ENCODE data around the gene RAB3A. TPM values are rescaled to one million over a fixed set of nuclear protein-coding genes. Genes with fewer than 3 reads are reported as not detected.

RAB3A gene
- total and polyA plus RNA-seq, 5 experiments from 2014 or later: 1.3 to 3.8 (median 2.3) TPM

DNA sequence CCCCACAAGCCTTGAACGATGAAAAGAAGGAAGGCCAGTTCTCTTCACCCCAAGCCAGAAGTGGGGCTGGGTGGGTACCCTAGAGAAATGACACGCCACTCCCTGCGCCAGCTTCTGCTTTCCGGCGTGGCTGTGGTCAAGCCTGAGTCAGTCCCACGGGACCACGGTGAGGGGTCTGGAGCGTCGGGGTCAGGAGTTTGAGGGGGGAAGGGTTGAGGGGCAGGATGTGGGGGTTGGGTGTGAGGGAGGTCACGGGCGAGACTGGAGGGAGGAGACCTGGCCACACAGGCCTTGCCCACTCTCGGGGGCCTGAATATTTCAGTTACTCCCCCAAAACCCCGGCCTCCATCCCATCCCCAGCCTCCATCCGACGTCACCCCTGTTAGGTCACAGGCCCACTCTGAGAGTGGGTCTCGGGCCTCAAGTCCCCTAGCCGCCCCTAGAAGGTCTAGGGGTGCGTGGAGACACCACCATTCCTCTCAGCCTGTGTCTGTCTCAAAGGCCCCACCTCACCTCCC lies 30.7 kb downstream of the RAB3A start:
- no peak for ATAC-seq
- Mint-ChIP-seq H3K27me3 (no peaks in the 10 kb centered on the region), H3K4me1 (peaks cover 4 to 58% (median 16%) of the 10 kb centered on the region in 4 donors), H3K9me3 (no peaks in the 10 kb centered on the region), H3K4me3 (peak overlapping the region; percentile 70 to 93 (median 89)), H3K27ac (peak overlapping the region in 9 of 10 donors; percentile 47 to 91 (median 76)), H3K36me3 (peaks cover 0 to 14% (median 2%) of the 10 kb centered on the region in 3 donors)
- peak in 2 of 10 donors; percentile 41 to 67 for DNase-seq
- POLR2A ChIA-PET: no interaction called here

GRCh38 chr19:18172331-18173053 lies 31.4 kb downstream of the RAB3A start:
- ATAC-seq (no peak), DNase-seq (no peak)
- Mint-ChIP-seq H3K9me3 (no peaks in the 10 kb centered on the region), H3K36me3 (peaks cover 0 to 20% (median 3%) of the 10 kb centered on the region in 3 donors), H3K4me3 (peak overlapping the region in 9 of 10 donors; percentile 12 to 91 (median 51)), H3K4me1 (peaks cover 5 to 60% (median 17%) of the 10 kb centered on the region in 4 donors), H3K27ac (peak overlapping the region in 6 of 10 donors; percentile 14 to 76 (median 64)), H3K27me3 (no peaks in the 10 kb centered on the region)
- POLR2A ChIA-PET: interaction anchor here (0.5 kb wide), 1 partner anchor 15 kb away, joined by 5 read pairs; no protein-coding TSS in a partner anchor

DNA sequence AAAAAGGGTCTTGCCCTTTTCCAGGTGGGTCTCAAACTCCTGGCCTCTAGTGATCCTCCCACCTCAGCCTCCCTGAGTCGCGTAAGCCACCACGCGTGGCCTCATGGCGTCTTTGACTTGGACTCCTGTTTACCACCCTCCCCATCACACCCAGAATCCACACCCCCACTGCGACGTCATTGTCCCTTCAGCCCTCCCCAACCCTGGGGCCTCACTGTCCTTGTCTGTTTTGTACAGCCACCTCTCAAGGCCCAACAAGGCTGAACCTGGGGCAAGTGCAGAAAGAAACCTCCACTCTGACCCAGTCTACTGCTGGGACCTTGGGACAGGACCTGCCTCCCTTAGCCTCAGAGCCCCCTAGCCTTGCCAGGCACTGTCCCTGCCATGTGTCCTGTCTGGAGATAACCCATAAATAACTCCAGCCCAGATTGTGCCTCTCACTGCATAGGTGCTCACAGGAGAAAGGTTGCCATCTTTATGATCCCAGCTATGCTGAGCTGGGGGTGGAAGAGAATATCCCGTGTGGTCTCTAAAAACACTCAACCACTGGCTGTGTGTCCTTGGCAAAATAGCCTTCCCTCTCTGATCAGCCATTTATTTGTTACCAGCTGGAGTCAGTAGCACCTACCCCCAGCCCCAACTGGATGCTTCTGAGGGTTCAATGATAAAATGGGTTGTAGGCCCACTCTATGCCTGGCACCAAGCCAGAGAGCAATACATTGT lies 32.1 kb downstream of the RAB3A start:
- H3K27ac Mint-ChIP-seq: peak overlapping the region in 5 of 10 donors; percentile 43 to 82 (median 52)
- H3K4me3 Mint-ChIP-seq: peak overlapping the region in 1 of 10 donors; percentile 50
- no peaks in the 10 kb centered on the region for H3K9me3 Mint-ChIP-seq

DNA sequence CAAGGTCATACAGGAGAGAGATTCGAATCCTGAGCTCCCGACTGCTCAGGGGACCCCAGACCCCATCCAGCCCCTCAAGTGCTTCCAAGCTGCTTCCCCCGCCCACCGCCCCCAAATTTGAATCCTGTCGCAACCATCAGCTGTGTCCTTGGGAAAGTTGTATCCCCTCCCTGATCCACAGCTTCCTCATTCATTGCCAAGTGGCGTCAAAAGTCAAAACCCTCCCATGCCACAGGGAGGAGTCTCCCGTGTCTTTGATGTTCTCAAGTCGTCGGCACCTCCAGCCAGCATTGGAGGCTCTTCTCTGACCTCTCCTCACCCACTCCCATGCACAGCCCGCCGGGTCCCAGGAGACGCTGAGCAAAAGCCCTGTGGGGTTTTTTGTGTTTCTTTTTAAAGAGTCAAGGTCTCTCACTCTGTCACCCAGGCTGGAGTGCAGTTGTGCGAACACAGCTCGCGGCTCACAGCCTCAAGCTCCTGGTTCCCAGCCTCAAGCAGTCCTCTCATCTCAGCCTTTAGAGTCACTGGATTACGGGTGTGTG lies 33.1 kb downstream of the RAB3A start:
- Mint-ChIP-seq H3K36me3 (peaks cover 0 to 36% (median 6%) of the 10 kb centered on the region in 3 donors), H3K4me3 (peak overlapping the region in 2 of 10 donors; percentile 20 to 73), H3K27ac (peak overlapping the region in 6 of 10 donors; percentile 35 to 82 (median 52)), H3K4me1 (peaks cover 5 to 50% (median 17%) of the 10 kb centered on the region in 4 donors), H3K9me3 (no peaks in the 10 kb centered on the region), H3K27me3 (no peaks in the 10 kb centered on the region)
- no peak for DNase-seq
- ATAC-seq: no peak
- POLR2A ChIA-PET: interaction anchor here (0.7 to 1.1 kb wide), 4 partner anchors 21 to 155 kb away, joined by 3 to 8 read pairs (median 4); no protein-coding TSS in a partner anchor

More for the DNA sequence above, 32.1 kb downstream of the RAB3A start:
- ATAC-seq (no peak), DNase-seq (peak in 1 of 10 donors; percentile 60)
- no peaks in the 10 kb centered on the region for H3K27me3 Mint-ChIP-seq
- H3K36me3 Mint-ChIP-seq: peaks cover 0 to 27% (median 6%) of the 10 kb centered on the region in 3 donors
- POLR2A ChIA-PET: interaction anchor here (0.5 to 1.1 kb wide), 4 partner anchors 14 to 154 kb away, joined by 3 to 8 read pairs (median 5); no protein-coding TSS in a partner anchor
- H3K4me1 Mint-ChIP-seq: peaks cover 5 to 56% (median 17%) of the 10 kb centered on the region in 4 donors

DNA sequence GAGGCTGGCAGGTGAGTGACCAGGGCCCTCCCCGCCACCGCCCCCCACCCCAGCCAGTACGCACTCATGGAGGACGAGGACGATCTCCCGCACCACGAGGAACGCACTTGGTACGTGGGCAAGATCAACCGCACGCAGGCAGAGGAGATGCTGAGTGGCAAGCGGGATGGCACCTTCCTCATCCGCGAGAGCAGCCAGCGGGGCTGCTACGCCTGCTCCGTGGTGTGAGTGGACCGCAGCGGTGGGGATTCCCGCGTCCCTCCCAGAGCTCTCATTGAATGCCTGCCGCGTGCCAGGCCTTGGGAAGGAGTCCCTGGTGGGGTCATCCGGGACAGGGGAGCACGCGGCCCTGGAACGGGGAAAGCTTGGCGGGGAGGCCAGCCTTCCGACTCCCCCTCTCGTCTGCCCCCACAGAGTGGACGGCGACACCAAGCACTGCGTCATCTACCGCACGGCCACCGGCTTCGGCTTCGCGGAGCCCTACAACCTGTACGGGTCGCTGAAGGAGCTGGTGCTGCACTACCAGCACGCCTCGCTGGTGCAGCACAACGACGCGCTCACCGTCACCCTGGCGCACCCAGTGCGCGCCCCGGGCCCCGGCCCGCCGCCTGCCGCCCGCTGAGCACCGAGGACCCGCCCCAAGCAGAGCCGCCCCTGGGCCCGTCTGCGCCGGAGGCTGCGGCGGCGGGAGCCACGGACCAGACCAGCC lies 35.0 kb downstream of the RAB3A start:
- Mint-ChIP-seq H3K4me1 (peaks cover 5 to 36% (median 8%) of the 10 kb centered on the region in 4 donors), H3K27me3 (no peaks in the 10 kb centered on the region), H3K9me3 (no peaks in the 10 kb centered on the region), H3K4me3 (no peak overlapping the region), H3K27ac (peak overlapping the region in 1 of 10 donors; percentile 34), H3K36me3 (peaks cover 0 to 46% (median 9%) of the 10 kb centered on the region in 3 donors)
- ATAC-seq (no peak), DNase-seq (no peak)
- POLR2A ChIA-PET: interaction anchor here (0.9 to 1.2 kb wide), 3 partner anchors 23 to 109 kb away, joined by 3 to 6 read pairs (median 4); no protein-coding TSS in a partner anchor

DNA sequence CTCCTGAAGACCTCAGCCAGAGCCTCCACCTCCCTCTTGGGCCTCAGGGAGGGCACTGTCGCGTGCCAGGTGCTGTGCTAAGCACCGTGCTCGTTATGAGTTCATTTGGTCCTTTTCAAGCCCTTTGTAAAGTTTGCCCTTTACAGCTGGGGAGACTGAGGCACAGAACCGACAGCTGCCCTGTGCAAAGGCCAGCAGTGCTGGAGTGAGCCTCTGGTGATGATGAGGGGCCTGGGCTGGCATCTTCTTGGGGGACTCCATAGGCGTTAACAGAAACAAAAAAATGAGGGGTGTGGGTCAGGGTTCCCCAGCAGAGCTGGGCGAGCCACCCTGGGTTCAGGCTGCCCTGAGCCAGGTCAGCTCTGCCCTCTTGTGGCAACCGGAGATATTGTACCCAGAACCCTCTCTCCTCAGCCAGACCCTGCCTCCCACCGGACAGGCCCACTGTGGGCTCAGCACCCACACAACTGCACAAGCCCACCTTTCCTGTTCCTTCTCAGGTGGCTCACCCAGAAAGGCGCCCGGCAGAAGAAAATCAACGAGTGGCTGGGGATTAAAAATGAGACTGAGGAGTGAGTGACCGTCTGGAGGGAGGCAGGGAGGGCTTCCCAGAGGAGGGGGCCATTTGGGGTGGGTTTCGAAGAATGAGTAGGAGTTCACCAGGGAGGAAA lies 35.7 kb downstream of the RAB3A start:
- Mint-ChIP-seq H3K9me3 (no peaks in the 10 kb centered on the region), H3K36me3 (peaks cover 0 to 52% (median 9%) of the 10 kb centered on the region in 3 donors), H3K27ac (peak overlapping the region in 5 of 10 donors; percentile 9 to 52 (median 34)), H3K4me1 (peaks cover 3 to 32% (median 5%) of the 10 kb centered on the region in 4 donors), H3K4me3 (no peak overlapping the region), H3K27me3 (no peaks in the 10 kb centered on the region)
- peak; percentile 40 to 75 (median 59) for DNase-seq
- POLR2A ChIA-PET: interaction anchor here (0.5 to 1.2 kb wide), 5 partner anchors 24 to 309 kb away, joined by 3 to 6 read pairs (median 3); no protein-coding TSS in a partner anchor
- ATAC-seq: peak; percentile 94 to 95

GRCh38 chr19:18167011-18167410 lies 36.8 kb downstream of the RAB3A start:
- Mint-ChIP-seq H3K27ac (no peak overlapping the region), H3K36me3 (peaks cover 0 to 53% (median 9%) of the 10 kb centered on the region in 3 donors), H3K4me1 (peaks cover 0 to 25% (median 3%) of the 10 kb centered on the region in 4 donors), H3K4me3 (no peak overlapping the region), H3K27me3 (no peaks in the 10 kb centered on the region), H3K9me3 (no peaks in the 10 kb centered on the region)
- POLR2A ChIA-PET: interaction anchor here (1.0 kb wide), 1 partner anchor 150 kb away, joined by 3 read pairs; no protein-coding TSS in a partner anchor
- DNase-seq (no peak), ATAC-seq (no peak)

DNA sequence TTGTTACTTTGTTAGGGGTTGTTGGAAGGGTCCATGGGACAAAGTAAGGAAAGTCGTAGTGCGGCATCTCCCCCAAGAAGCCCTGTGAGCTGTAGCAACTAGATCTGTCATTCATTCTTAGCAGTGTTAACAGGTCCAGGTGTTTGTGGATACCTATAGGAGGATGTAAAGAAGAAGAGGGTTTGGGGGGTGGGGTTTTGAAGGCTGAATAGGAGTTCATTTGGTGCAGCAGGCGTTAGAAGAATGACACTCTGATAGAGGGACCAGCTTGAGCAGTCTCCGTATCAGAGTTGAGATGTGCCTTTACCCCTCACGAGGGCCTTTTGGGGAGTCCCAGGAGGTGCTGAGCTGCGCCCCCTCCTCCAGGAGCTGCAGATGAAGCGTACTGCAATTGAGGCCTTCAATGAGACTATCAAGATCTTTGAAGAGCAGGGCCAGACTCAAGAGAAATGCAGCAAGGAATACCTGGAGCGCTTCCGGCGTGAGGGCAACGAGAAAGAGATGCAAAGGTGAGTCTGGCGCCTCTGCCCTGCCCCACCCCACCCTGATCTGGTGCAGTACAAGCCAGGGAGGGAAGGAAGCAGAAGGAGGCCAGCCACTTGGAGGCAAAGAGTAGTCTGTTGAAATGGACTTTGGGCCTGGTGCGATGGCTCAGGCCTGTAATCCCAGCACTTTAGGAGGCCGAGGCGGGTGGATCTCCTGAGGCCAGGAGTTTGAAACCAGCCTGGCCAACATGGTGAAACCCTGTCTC lies 37.9 kb downstream of the RAB3A start:
- Mint-ChIP-seq H3K36me3 (peaks cover 0 to 53% (median 9%) of the 10 kb centered on the region in 3 donors), H3K4me1 (peaks cover 0 to 20% (median 4%) of the 10 kb centered on the region in 4 donors), H3K27ac (peak overlapping the region in 2 of 10 donors; percentile 22 to 34), H3K27me3 (no peaks in the 10 kb centered on the region), H3K9me3 (no peaks in the 10 kb centered on the region), H3K4me3 (no peak overlapping the region)
- no peak for ATAC-seq
- DNase-seq: no peak
- POLR2A ChIA-PET: interaction anchor here (0.6 to 1.5 kb wide), 2 partner anchors 8 to 66 kb away, joined by 3 read pairs; no protein-coding TSS in a partner anchor

DNA sequence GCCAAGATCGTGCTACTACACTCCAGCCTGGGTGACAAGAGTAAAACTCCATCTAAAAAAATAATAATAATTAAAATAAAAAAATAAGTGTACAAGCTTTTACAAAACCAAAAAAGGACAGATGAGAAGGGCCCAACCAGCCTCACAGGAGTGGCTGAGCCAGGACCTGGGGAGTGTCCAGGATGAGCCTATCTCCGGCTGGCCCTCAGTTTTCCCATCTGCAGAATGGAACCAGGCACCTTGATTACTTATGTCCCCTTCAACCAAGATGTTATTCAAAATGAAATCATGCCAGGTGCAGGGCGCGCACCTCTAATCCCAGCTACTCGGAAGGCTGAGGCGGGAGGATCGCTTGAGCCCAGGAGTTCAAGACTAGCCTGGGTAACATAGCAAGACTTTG lies 39.8 kb downstream of the RAB3A start:
- no peaks in the 10 kb centered on the region for H3K27me3 Mint-ChIP-seq
- peak overlapping the region in 1 of 10 donors; percentile 38 for H3K27ac Mint-ChIP-seq
- ATAC-seq (no peak), DNase-seq (no peak)
- H3K9me3 Mint-ChIP-seq: no peaks in the 10 kb centered on the region
- H3K36me3 Mint-ChIP-seq: peaks cover 0 to 42% (median 9%) of the 10 kb centered on the region in 3 donors
- H3K4me3 Mint-ChIP-seq: no peak overlapping the region
- H3K4me1 Mint-ChIP-seq: peaks cover 4 to 14% (median 11%) of the 10 kb centered on the region in 4 donors
- POLR2A ChIA-PET: interaction anchor here (0.7 to 0.9 kb wide), 2 partner anchors 29 to 68 kb away, joined by 3 read pairs; partner anchors contain the start of gene MPV17L2

DNA sequence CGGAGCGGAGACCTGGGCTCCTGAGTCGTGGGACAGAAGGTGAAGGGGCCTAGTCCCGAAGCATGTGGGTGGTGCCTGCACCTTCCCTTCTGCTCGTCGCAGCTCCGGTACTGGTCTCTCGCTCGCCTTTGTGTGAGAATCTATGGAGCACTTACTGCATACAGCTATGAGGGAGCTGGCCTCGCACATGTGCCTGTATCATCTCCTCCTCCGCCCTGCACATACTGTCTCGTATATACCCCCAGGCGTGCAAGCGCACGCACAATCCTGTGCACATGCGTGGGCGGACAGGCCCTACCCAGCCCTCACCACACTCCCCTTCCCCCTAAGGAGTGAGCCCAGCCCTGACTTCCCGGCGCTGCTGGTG lies 42.2 kb downstream of the RAB3A start:
- no peaks in the 10 kb centered on the region for H3K9me3 Mint-ChIP-seq
- POLR2A ChIA-PET: interaction anchor here (1.2 to 3.2 kb wide), 4 partner anchors 9 to 119 kb away, joined by 3 to 13 read pairs (median 4); partner anchors contain the start of gene PIK3R2
- peak in 1 of 2 donors; percentile 31 for ATAC-seq
- no peak for DNase-seq
- peaks cover 2 to 13% (median 8%) of the 10 kb centered on the region in 4 donors for H3K4me1 Mint-ChIP-seq
- H3K27me3 Mint-ChIP-seq: no peaks in the 10 kb centered on the region
- H3K27ac Mint-ChIP-seq: peak overlapping the region in 4 of 10 donors; percentile 29 to 81 (median 58)
- peak overlapping the region in 5 of 10 donors; percentile 14 to 70 (median 36) for H3K4me3 Mint-ChIP-seq
- H3K36me3 Mint-ChIP-seq: peaks cover 0 to 27% (median 3%) of the 10 kb centered on the region in 3 donors
